NCI-H2171 treated with DMSO at 0.1 percent for 48 hours (cell line): ENCODE data around the gene APBA1.

Experiments used
- DNase-seq: peaks from one replicate; lab custom pipeline; 2025; lab: John Stamatoyannopoulos, UW

APBA1 gene

GRCh38 chr9:69671879-69672595, at the start of gene APBA1:
Gene APBA1, minus strand, starts transcription at chr9:69672371.
- peak; percentile 62 for DNase-seq

- no peak for DNase-seq
Observed at GRCh38 chr9:69719983-69720382, 47.8 kb upstream of the APBA1 start.

GRCh38 chr9:69719367-69719766, 47.2 kb upstream of the APBA1 start:
- no peak for DNase-seq

GRCh38 chr9:69718218-69718617, 46.0 kb upstream of the APBA1 start:
- DNase-seq: no peak

GRCh38 chr9:69715825-69716224, 43.7 kb upstream of the APBA1 start:
- no peak for DNase-seq

GRCh38 chr9:69715096-69715495, 42.9 kb upstream of the APBA1 start:
- no peak for DNase-seq

- no peak for DNase-seq
Observed at GRCh38 chr9:69697475-69697874, 25.3 kb upstream of the APBA1 start.

GRCh38 chr9:69696802-69697201, 24.6 kb upstream of the APBA1 start:
- DNase-seq: peak; percentile 13

- peak; percentile 92 for DNase-seq
Observed at GRCh38 chr9:69689991-69690538, 17.9 kb upstream of the APBA1 start.

GRCh38 chr9:69683927-69684326, 11.8 kb upstream of the APBA1 start:
- no peak for DNase-seq

- no peak for DNase-seq
Observed at GRCh38 chr9:69678843-69679538, 6.8 kb upstream of the APBA1 start.

GRCh38 chr9:69677931-69678330, 5.8 kb upstream of the APBA1 start:
- no peak for DNase-seq

GRCh38 chr9:69675563-69675962, 3.4 kb upstream of the APBA1 start:
- peak; percentile 20 for DNase-seq

GRCh38 chr9:69674716-69675438, 2.7 kb upstream of the APBA1 start:
- DNase-seq: peak; percentile 27

GRCh38 chr9:69674112-69674685, 2.0 kb upstream of the APBA1 start:
- peak; percentile 67 for DNase-seq

GRCh38 chr9:69673311-69673640, 1.1 kb upstream of the APBA1 start:
- DNase-seq: no peak

- DNase-seq: peak; percentile 89
Observed at GRCh38 chr9:69672596-69673310, 582 bp upstream of the APBA1 start.

- DNase-seq: no peak
Observed at GRCh38 chr9:69671311-69671878, 776 bp downstream of the APBA1 start.

- no peak for DNase-seq
Observed at GRCh38 chr9:69667306-69667705, 4.9 kb downstream of the APBA1 start.

- peak; percentile 82 for DNase-seq
Observed at GRCh38 chr9:69660304-69660703, 11.9 kb downstream of the APBA1 start.

- no peak for DNase-seq
Observed at GRCh38 chr9:69658987-69659675, 13.0 kb downstream of the APBA1 start.
